GM12875 (cell line): ENCODE results near the gene LRRC63.

Source experiments
- H3K4me3 ChIP-seq: one replicate; pipeline ENCODE4 v1.5.1; 2011; ENCODE audit warnings: low read depth, low read length, control low read depth
- CTCF ChIP-seq: IDR thresholded peaks from 2 replicates; pipeline ENCODE4 v1.5.1; 2011; ENCODE audit warnings: low read depth, mild to moderate bottlenecking, control low read depth, inconsistent platforms, low read length, moderate library complexity, borderline replicate concordance; ENCODE audit not compliant: insufficient read depth

Gene LRRC63

GRCh38 chr13:46168783-46169182, 42.9 kb upstream of the LRRC63 start:
- H3K4me3 ChIP-seq, result peak overlapping the region; percentile 45
- no peak for TF ChIP-seq CTCF

DNA sequence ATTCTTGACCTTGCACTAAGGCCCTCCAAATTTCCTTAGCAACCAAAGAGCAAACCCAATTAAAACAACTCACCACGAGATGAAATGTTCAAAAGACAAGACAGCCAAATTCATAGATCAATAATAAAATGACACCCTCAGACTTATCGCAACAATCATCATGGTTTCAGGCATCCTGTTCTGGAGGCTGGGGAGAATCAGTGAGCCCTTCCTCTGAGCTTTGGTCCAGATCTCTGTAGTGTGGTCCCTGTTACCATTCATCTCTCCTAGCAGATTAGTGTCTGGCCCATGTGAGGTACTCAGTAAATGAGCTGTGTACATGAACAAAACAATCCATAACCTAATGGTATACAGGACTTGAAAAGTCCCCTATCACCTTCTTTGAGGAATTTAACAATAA, 42.0 kb upstream of the LRRC63 start:
- H3K4me3 ChIP-seq, result peak overlapping the region; percentile 31
- TF ChIP-seq CTCF, result no peak

DNA sequence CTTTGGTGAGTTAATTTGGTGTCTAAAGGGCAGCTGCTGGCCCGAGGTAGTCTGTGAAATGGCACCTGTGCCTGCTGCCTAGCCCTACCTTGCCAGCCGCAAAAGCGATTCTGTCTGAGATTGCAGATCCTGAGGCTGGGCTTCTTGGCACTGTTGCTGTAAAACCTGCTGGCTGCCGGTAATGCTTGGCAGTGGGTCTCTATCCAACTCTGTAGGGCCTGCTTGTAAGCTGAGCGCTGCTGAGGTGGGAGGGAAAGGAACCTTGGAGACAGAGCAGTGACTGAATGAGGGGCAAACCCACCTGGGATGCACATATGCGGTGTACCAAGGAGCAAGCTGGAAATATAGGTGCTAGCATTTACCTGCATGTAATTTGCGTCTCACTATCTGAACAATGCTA, 41.5 kb upstream of the LRRC63 start:
- peak overlapping the region; percentile 36 for H3K4me3 ChIP-seq
- TF ChIP-seq CTCF, result no peak

GRCh38 chr13:46170687-46171086, 41.0 kb upstream of the LRRC63 start:
- 0 out of 2 replicates have a peak, but pooled peaks have one; percentile 6 for TF ChIP-seq CTCF
- H3K4me3 ChIP-seq, result peak overlapping the region; percentile 31

DNA sequence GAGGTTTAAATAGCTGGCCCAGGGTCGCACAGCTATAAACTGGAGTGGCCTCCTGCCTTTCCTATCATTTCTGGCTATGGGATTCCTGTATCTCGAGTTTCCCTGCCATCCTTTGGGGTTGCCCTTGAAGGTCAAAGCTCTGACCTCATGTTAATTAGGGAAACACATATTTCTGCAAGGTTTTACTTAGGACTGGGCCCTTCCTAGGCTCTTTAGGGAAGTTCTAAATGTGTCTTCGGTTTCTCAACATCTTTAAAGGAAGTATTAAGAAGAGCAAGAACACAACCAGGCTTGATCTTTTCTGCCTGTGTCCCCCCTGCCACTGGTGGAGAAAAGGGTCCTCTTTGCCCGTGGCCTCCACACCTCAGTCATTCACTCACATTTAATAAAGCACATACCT, 40.5 kb upstream of the LRRC63 start:
- no peak for TF ChIP-seq CTCF
- H3K4me3 ChIP-seq, result peak overlapping the region; percentile 31

DNA sequence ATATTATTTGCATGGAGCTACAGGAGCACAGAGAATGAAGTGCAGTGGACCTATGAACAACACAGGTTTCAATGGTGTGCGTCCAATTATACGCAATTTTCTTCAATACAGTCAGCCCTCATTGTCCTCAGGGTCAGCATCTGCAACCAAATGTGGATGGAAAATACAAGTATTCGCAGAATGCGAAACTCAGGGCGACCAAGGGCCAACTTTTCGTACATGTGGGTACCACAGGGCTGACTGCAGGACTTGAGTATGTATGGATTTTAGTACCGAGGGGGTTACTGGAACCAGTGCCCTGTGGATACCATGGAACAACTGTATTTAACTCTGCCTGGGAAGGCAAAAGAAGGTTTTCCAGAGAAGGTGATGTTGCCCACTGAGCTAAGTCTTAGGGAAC, 40.0 kb upstream of the LRRC63 start:
- peak overlapping the region; percentile 18 for H3K4me3 ChIP-seq
- no peak for TF ChIP-seq CTCF

- peak overlapping the region; percentile 23 for H3K4me3 ChIP-seq
- no peak for TF ChIP-seq CTCF
Observed at GRCh38 chr13:46172531-46172991, 39.2 kb upstream of the LRRC63 start.
